PC-3 (cell line): ENCODE data around the gene RNASE13. TPM values are rescaled to one million over a fixed set of nuclear protein-coding genes. Genes with fewer than 3 reads are reported as not detected.

ENCODE experiments used
- ATAC-seq: fragments of 200-7000 bp; cut with Tn5 transposase; 2 replicates; pipeline ENCODE4 v1.9.1; 2020; ENCODE audit warnings: mild to moderate bottlenecking, moderate library complexity
- BruUV-seq: library from RNA; stranded (reverse); fragments of 400-500 nt; replicated peaks from 2 replicates; lab custom pipeline; 2021; lab: Mats Ljungman, UMichigan
- CTCF ChIA-PET: fragments of 300-600 bp; sonication (Branson Sonifier 250); formaldehyde crosslinking; loops from one replicate; lab custom pipeline; 2022; ENCODE audit warnings: antibody characterized with exemption; lab: Charles Lee
- POLR2A ChIA-PET: fragments of 300-600 bp; sonication (Branson Sonifier 250); formaldehyde crosslinking; loops from one replicate; lab custom pipeline; 2022; ENCODE audit warnings: antibody characterized with exemption; ENCODE audit not compliant: unreplicated experiment; lab: Charles Lee
- DNase-seq: peaks from one replicate; pipeline ENCODE4 v3.0.0-alpha.2; 2015
- H2AFZ ChIP-seq: fragments of 300-600 bp; sonication (generic); 2 replicates; pipeline ENCODE4 v1.6.0; 2016; ENCODE audit warnings: antibody characterized with exemption, low read length
- H3F3A ChIP-seq: fragments of 300-600 bp; sonication (generic); one replicate; pipeline ENCODE4 v1.6.0; 2017; ENCODE audit warnings: antibody characterized with exemption, low read length, control low read depth, mild to moderate bottlenecking; ENCODE audit not compliant: unreplicated experiment
- H3K27ac ChIP-seq: fragments of 300-600 bp; sonication (generic); 2 replicates; pipeline ENCODE4 v1.5.1; 2016; ENCODE audit warnings: mild to moderate bottlenecking, low read length
- H3K27me3 ChIP-seq: fragments of 300-600 bp; sonication (generic); 2 replicates; pipeline ENCODE4 v1.6.1; 2016; ENCODE audit warnings: low read length, mixed read lengths
- H3K36me3 ChIP-seq: fragments of 300-600 bp; sonication (generic); 2 replicates; pipeline ENCODE4 v1.6.1; 2016; ENCODE audit warnings: low read depth, mixed run types, low read length, mixed read lengths
- H3K4me1 ChIP-seq: fragments of 300-600 bp; sonication (generic); 2 replicates; pipeline ENCODE4 v1.5.1; 2016; ENCODE audit warnings: low read length; ENCODE audit not compliant: insufficient read depth
- H3K4me2 ChIP-seq: fragments of 300-600 bp; sonication (generic); 2 replicates; pipeline ENCODE4 v1.6.0; 2016; ENCODE audit warnings: low read length
- H3K4me3 ChIP-seq: fragments of 300-600 bp; sonication (generic); 2 replicates; pipeline ENCODE4 v1.5.1; 2016; ENCODE audit warnings: mild to moderate bottlenecking, low read length, mixed read lengths
- H3K79me2 ChIP-seq: fragments of 300-600 bp; sonication (generic); 2 replicates; pipeline ENCODE4 v1.6.1; 2017; ENCODE audit warnings: low read length, mixed read lengths
- H3K9ac ChIP-seq: fragments of 300-600 bp; sonication (generic); 2 replicates; pipeline ENCODE4 v1.6.0; 2016; ENCODE audit warnings: mild to moderate bottlenecking, low read length
- H3K9me2 ChIP-seq: fragments of 300-600 bp; sonication (generic); replicated peaks from 2 replicates; pipeline ENCODE4 v1.6.1; 2016; ENCODE audit warnings: mixed run types, low read length, mixed read lengths
- H3K9me3 ChIP-seq: fragments of 300-600 bp; sonication (generic); 2 replicates; pipeline ENCODE4 v1.6.1; 2016; ENCODE audit warnings: low read length, mixed read lengths
- H4K20me1 ChIP-seq: fragments of 300-600 bp; sonication (generic); 2 replicates; pipeline ENCODE4 v1.6.1; 2016; ENCODE audit warnings: low read length, mixed read lengths
- EZH2 ChIP-seq: fragments of 300-600 bp; sonication (generic); IDR thresholded peaks from one replicate; pipeline ENCODE4 v1.6.1; 2017; ENCODE audit warnings: antibody characterized with exemption, mild to moderate bottlenecking, low read length; ENCODE audit not compliant: unreplicated experiment
- EZH2phosphoT487 ChIP-seq: fragments of 300-600 bp; sonication (generic); IDR thresholded peaks from 2 replicates; pipeline ENCODE4 v1.6.1; 2018; ENCODE audit warnings: mild to moderate bottlenecking, antibody characterized with exemption, low read length, borderline replicate concordance
- intact Hi-C: fragments of 100-400 bp; cut with micrococcal nuclease; formaldehyde crosslinking; loops from 2 replicates; pipeline ENCODE4 v1.9.0; 2023
- total RNA-seq: library from RNA; depleted of rRNA; stranded (reverse); fragments of >200 nt; gene quantifications from 2 replicates; pipeline ENCODE4 v1.2.3, GENCODE V29; 2014
- TF ChIP-seq, protein P1 (sequence below): fragments of 300-600 bp; sonication (generic); conservative IDR thresholded peaks from 2 replicates; pipeline ENCODE4 v1.5.1; 2017; ENCODE audit warnings: antibody characterized with exemption, low read depth, mild to moderate bottlenecking, low read length

The RNASE13 gene
- total RNA-seq, 1 experiment from 2014 or later: not detected

DNA sequence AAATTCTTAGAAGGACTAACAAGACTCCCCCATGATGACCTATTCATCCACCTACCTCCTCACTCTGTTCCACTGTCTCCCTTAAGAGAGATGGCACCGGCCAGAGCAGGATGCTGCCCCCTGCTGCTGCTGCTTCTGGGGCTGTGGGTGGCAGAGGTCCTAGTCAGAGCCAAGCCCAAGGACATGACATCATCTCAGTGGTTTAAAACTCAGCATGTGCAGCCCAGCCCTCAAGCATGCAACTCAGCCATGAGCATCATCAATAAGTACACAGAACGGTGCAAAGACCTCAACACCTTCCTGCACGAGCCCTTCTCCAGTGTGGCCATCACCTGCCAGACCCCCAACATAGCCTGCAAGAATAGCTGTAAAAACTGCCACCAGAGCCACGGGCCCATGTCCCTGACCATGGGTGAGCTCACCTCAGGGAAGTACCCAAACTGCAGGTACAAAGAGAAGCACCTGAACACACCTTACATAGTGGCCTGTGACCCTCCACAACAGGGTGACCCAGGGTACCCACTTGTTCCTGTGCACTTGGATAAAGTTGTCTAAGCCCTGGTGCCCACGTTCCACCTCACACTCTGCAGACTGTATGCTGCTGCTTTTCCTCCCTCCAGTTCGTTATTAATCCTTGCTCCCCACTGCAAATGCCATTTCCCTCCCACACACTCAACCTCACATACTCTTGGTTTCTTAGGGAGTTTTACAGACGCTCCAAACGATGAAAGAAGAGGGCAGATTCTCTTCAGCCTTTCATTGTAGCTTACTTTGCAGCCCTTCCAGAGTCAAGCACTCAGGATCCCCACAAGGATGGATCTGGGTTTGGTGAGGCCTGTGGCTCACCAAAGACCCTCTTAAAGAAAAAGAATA lies 23.4 kb upstream of the RNASE13 start, which contains the start of gene RNASE8:
RNASE8 (plus strand) TSS at position 20 of the 873 bp plus-strand sequence; CDS start at position 91, 71 bp downstream.
- DNase-seq: no peak
- POLR2A ChIA-PET: no interaction called here

DNA sequence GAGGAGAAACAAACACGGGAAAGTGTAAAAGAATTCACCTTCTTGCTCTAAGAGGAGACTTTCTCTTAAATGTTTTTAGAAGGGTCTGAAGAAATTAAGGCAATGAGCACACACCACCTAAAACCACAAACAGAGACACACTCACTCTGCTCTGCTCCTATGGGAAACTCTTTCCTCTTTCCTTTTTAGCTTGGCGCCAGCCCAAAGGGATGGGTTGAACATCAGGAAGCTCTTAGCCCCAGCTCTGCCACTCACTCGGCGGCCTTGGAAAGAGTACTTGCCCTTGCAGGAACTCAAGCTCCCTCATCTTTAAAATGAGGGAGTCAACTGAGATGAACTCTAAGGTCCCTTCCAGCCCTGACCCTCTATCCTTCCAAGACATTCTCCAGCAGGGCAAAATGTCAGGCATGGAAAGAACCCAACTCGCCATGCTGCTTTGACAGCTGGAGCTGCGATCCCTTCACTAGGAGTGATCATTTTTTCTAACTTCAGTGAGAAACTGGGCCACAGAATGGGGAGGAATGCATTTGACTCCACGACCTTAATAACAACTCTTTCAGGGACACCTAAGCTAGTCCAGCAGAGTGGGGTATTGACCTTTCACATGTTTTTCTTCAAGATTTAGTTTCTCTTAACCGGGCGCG lies 22.0 kb upstream of the RNASE13 start:
- no peaks in the 10 kb centered on the region for H3K79me2 ChIP-seq
- no peaks in the 10 kb centered on the region for H3K36me3 ChIP-seq
- peaks cover 28% of the 10 kb centered on the region for H3K27me3 ChIP-seq
- H3K4me1 ChIP-seq: no peaks in the 10 kb centered on the region
- TF ChIP-seq, protein P1, sequence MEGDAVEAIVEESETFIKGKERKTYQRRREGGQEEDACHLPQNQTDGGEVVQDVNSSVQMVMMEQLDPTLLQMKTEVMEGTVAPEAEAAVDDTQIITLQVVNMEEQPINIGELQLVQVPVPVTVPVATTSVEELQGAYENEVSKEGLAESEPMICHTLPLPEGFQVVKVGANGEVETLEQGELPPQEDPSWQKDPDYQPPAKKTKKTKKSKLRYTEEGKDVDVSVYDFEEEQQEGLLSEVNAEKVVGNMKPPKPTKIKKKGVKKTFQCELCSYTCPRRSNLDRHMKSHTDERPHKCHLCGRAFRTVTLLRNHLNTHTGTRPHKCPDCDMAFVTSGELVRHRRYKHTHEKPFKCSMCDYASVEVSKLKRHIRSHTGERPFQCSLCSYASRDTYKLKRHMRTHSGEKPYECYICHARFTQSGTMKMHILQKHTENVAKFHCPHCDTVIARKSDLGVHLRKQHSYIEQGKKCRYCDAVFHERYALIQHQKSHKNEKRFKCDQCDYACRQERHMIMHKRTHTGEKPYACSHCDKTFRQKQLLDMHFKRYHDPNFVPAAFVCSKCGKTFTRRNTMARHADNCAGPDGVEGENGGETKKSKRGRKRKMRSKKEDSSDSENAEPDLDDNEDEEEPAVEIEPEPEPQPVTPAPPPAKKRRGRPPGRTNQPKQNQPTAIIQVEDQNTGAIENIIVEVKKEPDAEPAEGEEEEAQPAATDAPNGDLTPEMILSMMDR: no peak
- TF ChIP-seq EZH2: no peak
- ATAC-seq (no peak), DNase-seq (peak; percentile 21)
- H4K20me1 ChIP-seq: no peaks in the 10 kb centered on the region
- intact Hi-C loops: no loop called here
- no peaks in the 10 kb centered on the region for H3K9me3 ChIP-seq
- POLR2A ChIA-PET: no interaction called here
- H3K27ac ChIP-seq: no peak overlapping the region
- H3K9me2 ChIP-seq: no peaks in the 10 kb centered on the region
- no peak overlapping the region for H3K4me3 ChIP-seq
- CTCF ChIA-PET: no interaction called here
- H2AFZ ChIP-seq: no peak overlapping the region
- no peaks in the 10 kb centered on the region for H3F3A ChIP-seq
- BruUV-seq: no TSS peak
- H3K4me2 ChIP-seq: no peak overlapping the region
- no peak overlapping the region for H3K9ac ChIP-seq

More for the DNA sequence above, 23.4 kb upstream of the RNASE13 start, which contains the start of gene RNASE8:
- no peaks in the 10 kb centered on the region for H3K36me3 ChIP-seq
- H3K9me3 ChIP-seq: no peaks in the 10 kb centered on the region
- H4K20me1 ChIP-seq: no peaks in the 10 kb centered on the region
- CTCF ChIA-PET: no interaction called here
- intact Hi-C loops: no loop called here
- H3K27ac ChIP-seq: no peak within 1 kb of the TSS
- TF ChIP-seq, protein P1: no peak
- TF ChIP-seq EZH2: no peak
- TF ChIP-seq EZH2phosphoT487: no peak
- no peaks in the 10 kb centered on the region for H3K9me2 ChIP-seq
- no peaks in the 10 kb centered on the region for H3K4me1 ChIP-seq
- BruUV-seq: no TSS peak
- H3K4me2 ChIP-seq: no peak within 1 kb of the TSS
- no peak within 1 kb of the TSS for H3K4me3 ChIP-seq
- no peak within 1 kb of the TSS for H3K9ac ChIP-seq
- peaks cover 33% of the 10 kb centered on the region for H3K27me3 ChIP-seq
- H3K79me2 ChIP-seq: no peaks in the 10 kb centered on the region
- ATAC-seq: no peak
- no peaks in the 10 kb centered on the region for H3F3A ChIP-seq
- H2AFZ ChIP-seq: no peak within 1 kb of the TSS
